SK-N-SH treated with all-trans-retinoic acid at 6 μM for 48 hours (cell line): Measurements from ENCODE around the gene PROM1.

ENCODE experiments used
- ATAC-seq: fragments of 200-7000 bp; cut with Tn5 transposase; 3 replicates; pipeline ENCODE4 v1.9.1; 2020; ENCODE audit warnings: mild to moderate bottlenecking, moderate library complexity
- ARNTL ChIP-seq: fragments of 450-650 bp; formaldehyde crosslinking; IDR thresholded peaks from 2 replicates; pipeline ENCODE4 v1.5.0; 2020; ENCODE audit warnings: low read depth, mild to moderate bottlenecking, moderate library complexity, borderline replicate concordance
- BACH2 ChIP-seq: fragments of 250-450 bp; sonication (Bioruptor Pico); IDR thresholded peaks from 2 replicates; pipeline ENCODE4 v1.9.0; 2021; ENCODE audit warnings: mild to moderate bottlenecking, borderline replicate concordance
- CREB5 ChIP-seq: fragments of 250-450 bp; sonication (Bioruptor Pico); IDR thresholded peaks from 2 replicates; pipeline ENCODE4 v1.5.1; 2020; ENCODE audit warnings: low read depth, mild to moderate bottlenecking, moderate library complexity
- CSRNP3 ChIP-seq: fragments of 250-450 bp; sonication (Bioruptor Pico); IDR thresholded peaks from 2 replicates; pipeline ENCODE4 v1.5.1; 2021; ENCODE audit warnings: mild to moderate bottlenecking, moderate library complexity
- ESRRG ChIP-seq: fragments of 250-450 bp; sonication (Bioruptor Pico); IDR thresholded peaks from 2 replicates; pipeline ENCODE4 v1.6.1; 2021; ENCODE audit warnings: mild to moderate bottlenecking
- GLIS3 ChIP-seq: fragments of 250-450 bp; sonication (Bioruptor Pico); IDR thresholded peaks from 2 replicates; pipeline ENCODE4 v1.5.0; 2020; ENCODE audit warnings: mild to moderate bottlenecking, moderate library complexity
- ISL1 ChIP-seq: fragments of 250-450 bp; sonication (Bioruptor Pico); IDR thresholded peaks from 2 replicates; pipeline ENCODE4 v2.1.2; 2022; ENCODE audit warnings: mild to moderate bottlenecking, moderate library complexity
- OSR1 ChIP-seq: fragments of 250-450 bp; sonication (Bioruptor Pico); IDR thresholded peaks from 2 replicates; pipeline ENCODE4 v1.8.0; 2022; ENCODE audit warnings: moderate library complexity, mild to moderate bottlenecking, inconsistent platforms
- POU6F1 ChIP-seq: fragments of 250-450 bp; sonication (Bioruptor Pico); IDR thresholded peaks from 2 replicates; pipeline ENCODE4 v1.8.0; 2021; ENCODE audit warnings: low read depth, mild to moderate bottlenecking, moderate library complexity, borderline replicate concordance
- PPARA ChIP-seq: fragments of 250-450 bp; sonication (Bioruptor Pico); IDR thresholded peaks from 2 replicates; pipeline ENCODE4 v1.5.0; 2020; ENCODE audit warnings: mild to moderate bottlenecking, borderline replicate concordance
- RARB ChIP-seq: fragments of 250-450 bp; sonication (Bioruptor Pico); IDR thresholded peaks from 2 replicates; pipeline ENCODE4 v1.8.0; 2021; ENCODE audit warnings: mild to moderate bottlenecking, moderate library complexity
- TCF4 ChIP-seq: fragments of 250-450 bp; sonication (Bioruptor Pico); IDR thresholded peaks from 2 replicates; pipeline ENCODE4 v1.8.0; 2021; ENCODE audit warnings: mild to moderate bottlenecking, moderate library complexity, borderline replicate concordance
- TOX ChIP-seq: fragments of 250-450 bp; sonication (Bioruptor Pico); IDR thresholded peaks from 2 replicates; pipeline ENCODE4 v1.8.0; 2021; ENCODE audit warnings: mild to moderate bottlenecking, moderate library complexity, borderline replicate concordance
- TSHZ2 ChIP-seq: fragments of 250-450 bp; sonication (Bioruptor Pico); IDR thresholded peaks from 2 replicates; pipeline ENCODE4 v1.5.0; 2020; ENCODE audit warnings: mild to moderate bottlenecking, moderate library complexity
- ZC3H10 ChIP-seq: fragments of 250-450 bp; sonication (Bioruptor Pico); IDR thresholded peaks from 2 replicates; pipeline ENCODE4 v1.5.1; 2021; ENCODE audit warnings: mild to moderate bottlenecking, moderate library complexity
- ZFP3 ChIP-seq: fragments of 250-450 bp; sonication (Bioruptor Pico); IDR thresholded peaks from 2 replicates; pipeline ENCODE4 v1.5.0; 2020; ENCODE audit warnings: mild to moderate bottlenecking, moderate library complexity
- ZFP30 ChIP-seq: fragments of 450-650 bp; formaldehyde crosslinking; IDR thresholded peaks from 2 replicates; pipeline ENCODE4 v1.5.0; 2022; ENCODE audit warnings: mild to moderate bottlenecking, moderate library complexity
- ZNF565 ChIP-seq: fragments of 450-650 bp; formaldehyde crosslinking; conservative IDR thresholded peaks from 2 replicates; pipeline ENCODE4 v1.5.0; 2020; ENCODE audit warnings: low read depth, mild to moderate bottlenecking, moderate library complexity
- ZNF70 ChIP-seq: fragments of 450-650 bp; formaldehyde crosslinking; IDR thresholded peaks from 2 replicates; pipeline ENCODE4 v1.5.0; 2020; ENCODE audit warnings: mild to moderate bottlenecking, moderate library complexity
- ZNF8 ChIP-seq: fragments of 450-650 bp; formaldehyde crosslinking; IDR thresholded peaks from 2 replicates; pipeline ENCODE4 v1.5.0; 2020; ENCODE audit warnings: mild to moderate bottlenecking, moderate library complexity
- TF ChIP-seq, protein P1 (sequence below): fragments of 250-450 bp; sonication (Bioruptor Pico); IDR thresholded peaks from 2 replicates; pipeline ENCODE4 v1.8.0; 2020; ENCODE audit warnings: mild to moderate bottlenecking, moderate library complexity, borderline replicate concordance

PROM1 gene

DNA sequence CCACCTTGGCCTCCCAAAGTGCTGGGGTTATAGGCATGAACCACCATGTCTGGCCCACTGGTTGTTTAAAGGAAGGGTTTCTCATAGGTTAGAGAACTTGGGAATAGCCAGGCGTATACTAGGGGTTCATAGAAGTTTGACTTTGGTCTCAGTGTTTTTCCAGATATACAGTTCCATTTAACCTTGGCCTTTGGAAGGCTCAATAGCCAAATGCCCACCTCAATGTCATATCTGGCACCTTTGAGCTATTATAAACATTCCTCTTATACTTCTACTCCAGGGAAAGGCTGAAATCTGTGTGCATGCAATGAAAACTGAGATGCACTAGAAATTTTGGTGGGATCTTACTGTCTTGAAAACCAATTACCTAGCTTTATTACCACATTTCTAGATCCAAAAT, 47.5 kb upstream of the PROM1 start:
- no peak for ATAC-seq
- no peak for TF ChIP-seq RARB (CRISPR knock-in tag)
- TF ChIP-seq, protein P1, sequence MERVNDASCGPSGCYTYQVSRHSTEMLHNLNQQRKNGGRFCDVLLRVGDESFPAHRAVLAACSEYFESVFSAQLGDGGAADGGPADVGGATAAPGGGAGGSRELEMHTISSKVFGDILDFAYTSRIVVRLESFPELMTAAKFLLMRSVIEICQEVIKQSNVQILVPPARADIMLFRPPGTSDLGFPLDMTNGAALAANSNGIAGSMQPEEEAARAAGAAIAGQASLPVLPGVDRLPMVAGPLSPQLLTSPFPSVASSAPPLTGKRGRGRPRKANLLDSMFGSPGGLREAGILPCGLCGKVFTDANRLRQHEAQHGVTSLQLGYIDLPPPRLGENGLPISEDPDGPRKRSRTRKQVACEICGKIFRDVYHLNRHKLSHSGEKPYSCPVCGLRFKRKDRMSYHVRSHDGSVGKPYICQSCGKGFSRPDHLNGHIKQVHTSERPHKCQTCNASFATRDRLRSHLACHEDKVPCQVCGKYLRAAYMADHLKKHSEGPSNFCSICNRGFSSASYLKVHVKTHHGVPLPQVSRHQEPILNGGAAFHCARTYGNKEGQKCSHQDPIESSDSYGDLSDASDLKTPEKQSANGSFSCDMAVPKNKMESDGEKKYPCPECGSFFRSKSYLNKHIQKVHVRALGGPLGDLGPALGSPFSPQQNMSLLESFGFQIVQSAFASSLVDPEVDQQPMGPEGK (CRISPR knock-in tag) = no peak
- TF ChIP-seq TSHZ2 (CRISPR knock-in tag) = no peak
- TF ChIP-seq ZFP30 = no peak
- no peak for TF ChIP-seq CSRNP3
- no peak for TF ChIP-seq GLIS3 (CRISPR knock-in tag)
- TF ChIP-seq ZFP3 = no peak
- no peak for TF ChIP-seq ZNF565 (CRISPR knock-in tag)
- no peak for TF ChIP-seq ZNF70 (CRISPR knock-in tag)
- no peak for TF ChIP-seq PPARA (CRISPR knock-in tag)
- no peak for TF ChIP-seq OSR1 (CRISPR knock-in tag)
- no peak for TF ChIP-seq ZC3H10 (CRISPR knock-in tag)

DNA sequence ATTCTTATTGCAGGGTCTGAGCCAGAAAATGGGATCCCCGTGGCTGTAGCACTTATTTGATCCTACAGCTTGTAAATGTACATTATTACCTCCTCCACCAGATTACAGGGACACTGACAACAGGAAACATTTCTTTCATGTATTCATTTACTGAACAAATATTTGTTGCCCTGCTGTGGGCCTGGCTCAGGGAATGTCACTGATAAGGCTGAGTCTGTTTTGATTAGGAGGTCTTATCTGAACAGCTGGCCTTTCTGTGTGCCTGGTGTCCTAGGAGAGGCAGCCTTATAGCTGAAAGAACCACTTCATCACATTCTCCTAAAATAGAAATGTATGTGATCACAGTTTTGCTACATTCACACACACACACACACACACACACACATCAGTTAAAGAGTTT, 45.5 kb upstream of the PROM1 start:
- TF ChIP-seq TSHZ2 (CRISPR knock-in tag) (peak; percentile 63; the same call in 1 of the 2 replicates), ZNF70 (CRISPR knock-in tag) (no peak), GLIS3 (CRISPR knock-in tag) (no peak), TCF4 (peak; percentile 99), BACH2 (CRISPR knock-in tag) (no peak), OSR1 (CRISPR knock-in tag) (no peak), ESRRG (no peak), ARNTL (CRISPR knock-in tag) (no peak), ZNF8 (CRISPR knock-in tag) (no peak), TOX (CRISPR knock-in tag) (no peak), ZC3H10 (CRISPR knock-in tag) (no peak), CREB5 (CRISPR knock-in tag) (no peak), RARB (CRISPR knock-in tag) (no peak), CSRNP3 (no peak), POU6F1 (CRISPR knock-in tag) (no peak), ISL1 (no peak)
- TF ChIP-seq, protein P1 (CRISPR knock-in tag) = no peak
- peak; percentile 36; the same call in 1 of the 3 replicates for ATAC-seq
